Measurements from ENCODE around the gene VSTM2B.

The VSTM2B gene

DNA sequence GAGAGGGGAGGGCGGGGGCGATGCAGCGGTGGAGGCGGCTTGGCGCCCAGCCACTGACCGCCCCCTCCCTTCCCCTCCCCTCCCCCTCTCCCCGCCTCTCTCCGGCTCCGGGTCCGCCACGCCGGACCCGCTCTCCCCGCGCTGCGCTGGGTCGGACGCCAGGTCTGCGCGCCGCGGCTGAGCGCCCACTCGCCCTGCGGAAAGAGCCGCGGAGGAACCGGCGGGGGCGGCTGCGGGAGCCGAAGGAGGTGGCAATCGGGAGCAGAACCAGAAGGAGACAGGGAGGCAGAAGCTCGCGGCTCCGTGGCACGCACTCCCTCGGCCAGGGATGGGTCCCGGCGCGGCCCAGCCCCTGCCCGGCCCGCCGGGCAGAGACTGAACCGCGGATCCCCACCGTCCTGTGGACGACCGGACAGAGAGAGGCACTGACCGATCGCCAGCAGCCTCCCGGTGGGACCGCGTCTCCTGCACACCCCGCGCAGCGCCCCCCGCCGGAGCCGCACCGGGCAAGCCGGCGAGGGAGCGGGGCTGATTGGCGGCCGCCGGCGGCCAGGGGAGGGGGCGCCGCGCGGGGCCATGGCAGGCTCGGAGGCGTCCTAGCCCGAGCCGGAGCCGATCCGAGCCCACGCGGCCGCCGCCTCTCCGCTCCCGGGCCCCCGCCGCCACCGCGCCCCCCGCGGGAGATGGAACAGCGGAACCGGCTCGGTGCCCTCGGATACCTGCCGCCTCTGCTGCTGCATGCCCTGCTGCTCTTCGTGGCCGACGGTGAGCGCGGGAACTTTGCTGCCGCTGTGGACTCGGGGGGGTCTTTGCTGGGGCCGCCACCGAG lies at the start of gene VSTM2B:
TSS of gene VSTM2B (plus strand) at position 94 of the 829 bp plus-strand sequence. CDS start at position 684, 590 bp downstream.
- no peak within 1 kb of the TSS for H3K9ac ChIP-seq (ENCODE audit: low read depth, low read length)
- peaks cover 8% of the 10 kb centered on the region; the same call in 1 of the 2 replicates for H3K4me1 ChIP-seq (ENCODE audit: insufficient read depth, low read length)
- peaks cover 100% of the 10 kb centered on the region for H3K27me3 ChIP-seq (ENCODE audit: insufficient read depth, low read length)
- H3K27ac ChIP-seq (ENCODE audit: low read length): no peak within 1 kb of the TSS
- H3K9me3 ChIP-seq (ENCODE audit: insufficient read depth, low read depth, low read length): no peaks in the 10 kb centered on the region; the same call in 1 of the 2 replicates
- peak within 1 kb of the TSS; percentile 74 for H3K4me3 ChIP-seq (ENCODE audit: low read length)
- no peaks in the 10 kb centered on the region for H3K36me3 ChIP-seq (ENCODE audit: insufficient read depth, low read depth, low read length)

DNA sequence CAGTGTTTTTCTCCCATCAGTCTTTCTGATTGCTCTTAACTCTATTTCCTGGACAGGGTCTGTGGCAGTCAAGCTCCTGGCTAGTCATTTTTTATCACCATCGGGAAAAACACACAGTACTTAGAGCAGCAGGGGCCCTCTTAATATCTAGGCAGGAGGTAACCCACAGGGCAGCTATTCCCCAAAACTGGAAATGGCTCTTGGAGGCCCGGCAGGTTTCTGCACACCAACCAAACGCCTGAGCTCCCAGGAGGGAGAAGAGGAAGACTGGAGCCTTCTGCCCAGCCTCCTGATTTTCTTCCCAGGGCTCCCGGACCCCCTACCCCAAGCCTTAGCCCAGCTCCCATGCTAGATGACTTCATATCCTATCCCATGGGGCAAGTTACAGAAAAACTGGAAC lies 49.3 kb upstream of the VSTM2B start:
- Histone ChIP-seq H3K27me3 (ENCODE audit: insufficient read depth, low read length) (no peaks in the 10 kb centered on the region), H3K4me1 (ENCODE audit: insufficient read depth, low read length) (no peaks in the 10 kb centered on the region), H3K36me3 (ENCODE audit: insufficient read depth, low read depth, low read length) (no peaks in the 10 kb centered on the region), H3K9me3 (ENCODE audit: insufficient read depth, low read depth, low read length) (peaks cover 6% of the 10 kb centered on the region; the same call in 1 of the 2 replicates), H3K9ac (ENCODE audit: low read depth, low read length) (no peak overlapping the region), H3K4me3 (ENCODE audit: low read length) (no peak overlapping the region), H3K27ac (ENCODE audit: low read length) (no peak overlapping the region)

DNA sequence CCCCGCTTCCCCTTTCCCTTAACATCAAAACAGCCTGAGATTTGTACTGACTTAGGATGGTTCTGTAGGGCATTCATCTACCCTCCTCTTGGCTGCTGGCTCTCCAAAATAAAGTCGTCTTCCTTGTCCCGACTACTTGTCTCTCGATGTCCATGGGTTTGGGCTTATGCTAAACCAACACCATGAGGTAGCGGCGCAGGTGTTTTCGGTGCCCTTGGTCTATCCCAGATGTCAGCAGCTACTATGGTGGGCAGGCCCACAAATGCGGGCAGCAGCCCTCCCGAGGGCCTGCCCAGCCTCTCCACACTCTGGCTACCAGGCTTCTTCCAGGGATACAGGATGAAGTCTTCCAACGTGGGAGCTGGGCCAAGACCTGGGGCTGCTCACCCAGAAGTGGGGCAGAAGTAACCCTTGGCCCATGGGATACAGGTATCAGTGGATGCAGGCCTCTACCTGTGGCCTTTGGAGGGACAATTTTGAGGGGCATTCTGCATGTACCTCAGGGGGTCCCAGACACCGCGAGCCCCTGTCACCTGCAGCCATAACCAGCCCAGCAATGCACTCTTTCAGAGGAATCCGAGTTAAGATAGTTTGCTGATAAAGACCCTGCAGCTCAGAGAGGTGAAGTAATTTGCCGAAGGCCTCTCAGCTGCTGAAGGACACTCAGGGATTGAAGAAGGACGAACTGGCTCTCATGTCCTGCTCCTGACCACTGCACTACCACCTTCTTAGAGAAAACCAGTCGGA lies 47.8 kb upstream of the VSTM2B start:
- Histone ChIP-seq H3K9ac (ENCODE audit: low read depth, low read length) (no peak overlapping the region), H3K27ac (ENCODE audit: low read length) (no peak overlapping the region), H3K9me3 (ENCODE audit: insufficient read depth, low read depth, low read length) (peaks cover 6% of the 10 kb centered on the region; the same call in 1 of the 2 replicates), H3K36me3 (ENCODE audit: insufficient read depth, low read depth, low read length) (no peaks in the 10 kb centered on the region), H3K4me3 (ENCODE audit: low read length) (no peak overlapping the region), H3K27me3 (ENCODE audit: insufficient read depth, low read length) (no peaks in the 10 kb centered on the region), H3K4me1 (ENCODE audit: insufficient read depth, low read length) (no peaks in the 10 kb centered on the region)

DNA sequence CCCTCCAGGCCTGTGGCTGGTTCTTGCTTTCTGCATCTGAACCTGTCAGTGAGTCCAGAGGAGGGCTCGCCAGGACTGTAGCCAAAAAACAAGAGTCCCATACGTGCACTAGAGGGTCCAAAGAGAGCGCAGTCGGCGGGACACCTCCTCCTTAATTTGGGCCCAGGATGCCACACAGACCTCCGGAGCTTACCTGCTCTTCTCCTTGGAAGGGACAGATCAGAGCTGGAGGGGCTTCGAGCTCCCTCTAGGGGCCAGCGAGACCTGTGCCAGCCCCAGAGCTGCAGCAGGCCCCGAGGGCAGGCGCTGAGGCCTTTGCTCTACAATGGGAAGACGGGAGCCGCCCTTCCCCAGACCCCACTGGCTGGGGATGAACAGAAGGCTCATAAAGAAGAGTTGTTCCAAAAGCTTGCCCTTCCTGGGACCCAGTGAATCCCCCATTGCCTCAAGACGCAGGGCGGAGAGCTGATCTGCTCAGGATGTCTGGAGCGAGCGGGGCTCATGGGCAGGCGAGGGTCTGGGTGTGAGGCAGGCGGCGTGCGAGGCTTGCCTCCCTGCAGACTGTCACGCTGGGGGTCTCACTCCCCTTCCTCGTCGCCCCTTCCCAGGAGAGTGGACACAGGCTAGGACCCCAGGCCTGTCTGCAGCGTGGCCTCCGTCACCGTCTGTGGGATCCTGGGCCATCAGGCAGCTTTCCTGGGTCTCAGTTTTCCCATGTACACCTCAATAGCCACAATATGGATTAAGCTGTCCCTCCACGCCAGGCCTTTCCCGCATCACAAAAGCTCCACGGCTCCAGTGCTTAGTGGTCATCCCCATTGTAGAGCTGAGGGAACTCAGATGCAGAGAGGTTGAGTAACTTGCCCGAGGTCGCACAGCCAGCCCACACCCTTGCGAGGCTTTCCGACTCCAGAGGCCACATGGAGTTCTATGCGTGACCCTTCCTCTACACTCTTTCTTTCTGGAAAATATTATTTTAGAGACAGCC lies 46.9 kb upstream of the VSTM2B start:
- no peak overlapping the region for H3K27ac ChIP-seq (ENCODE audit: low read length)
- H3K4me3 ChIP-seq (ENCODE audit: low read length): no peak overlapping the region
- no peaks in the 10 kb centered on the region for H3K4me1 ChIP-seq (ENCODE audit: insufficient read depth, low read length)
- H3K36me3 ChIP-seq (ENCODE audit: insufficient read depth, low read depth, low read length): no peaks in the 10 kb centered on the region
- peaks cover 6% of the 10 kb centered on the region; the same call in 1 of the 2 replicates for H3K9me3 ChIP-seq (ENCODE audit: insufficient read depth, low read depth, low read length)
- no peak overlapping the region for H3K9ac ChIP-seq (ENCODE audit: low read depth, low read length)
- no peaks in the 10 kb centered on the region for H3K27me3 ChIP-seq (ENCODE audit: insufficient read depth, low read length)

DNA sequence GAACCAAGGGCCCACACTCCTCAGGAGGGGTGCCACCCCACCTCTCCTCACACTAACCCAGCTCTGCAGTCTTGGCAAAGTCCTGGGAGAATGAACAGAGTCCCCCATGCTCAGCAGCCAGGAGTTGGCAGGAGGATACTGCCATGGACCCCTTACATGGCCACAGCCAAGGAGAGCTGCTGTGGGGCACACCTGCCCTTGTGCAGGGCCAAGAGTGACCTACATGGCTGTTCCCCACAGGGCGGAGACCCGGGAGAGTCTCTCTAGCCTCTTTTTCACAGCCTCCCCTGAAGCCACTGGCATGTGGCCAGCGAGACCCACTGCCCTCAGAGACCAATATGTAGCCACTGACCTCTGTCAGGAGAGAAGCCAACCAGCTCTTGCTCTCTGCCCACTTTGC lies 45.9 kb upstream of the VSTM2B start:
- Histone ChIP-seq H3K27ac (ENCODE audit: low read length) (no peak overlapping the region), H3K9ac (ENCODE audit: low read depth, low read length) (no peak overlapping the region), H3K36me3 (ENCODE audit: insufficient read depth, low read depth, low read length) (no peaks in the 10 kb centered on the region), H3K27me3 (ENCODE audit: insufficient read depth, low read length) (no peaks in the 10 kb centered on the region), H3K4me1 (ENCODE audit: insufficient read depth, low read length) (no peaks in the 10 kb centered on the region), H3K4me3 (ENCODE audit: low read length) (no peak overlapping the region), H3K9me3 (ENCODE audit: insufficient read depth, low read depth, low read length) (peaks cover 6% of the 10 kb centered on the region; the same call in 1 of the 2 replicates)

DNA sequence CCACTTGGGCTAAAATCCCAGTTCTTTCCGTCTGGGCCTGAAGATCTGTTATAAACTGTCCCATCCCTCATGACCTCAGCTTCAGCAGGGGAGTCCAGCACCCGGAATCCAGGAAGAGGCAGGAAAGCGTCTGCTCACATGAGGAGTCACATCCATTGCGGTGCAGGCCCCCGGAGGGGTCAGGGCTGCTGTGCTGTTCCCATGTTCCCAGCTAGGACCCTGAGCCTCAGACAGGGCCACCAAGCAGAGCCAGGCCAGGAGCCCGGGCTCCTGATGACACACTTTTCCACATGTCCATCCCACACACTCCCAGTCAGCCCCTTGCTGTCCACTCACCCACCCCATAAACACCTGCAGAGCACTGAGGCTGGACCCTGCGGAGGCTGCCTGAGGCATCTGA lies 45.3 kb upstream of the VSTM2B start:
- no peak overlapping the region for H3K9ac ChIP-seq (ENCODE audit: low read depth, low read length)
- no peak overlapping the region for H3K4me3 ChIP-seq (ENCODE audit: low read length)
- no peak overlapping the region for H3K27ac ChIP-seq (ENCODE audit: low read length)
- no peaks in the 10 kb centered on the region for H3K4me1 ChIP-seq (ENCODE audit: insufficient read depth, low read length)
- H3K27me3 ChIP-seq (ENCODE audit: insufficient read depth, low read length): no peaks in the 10 kb centered on the region
- no peaks in the 10 kb centered on the region for H3K36me3 ChIP-seq (ENCODE audit: insufficient read depth, low read depth, low read length)
- peaks cover 6% of the 10 kb centered on the region; the same call in 1 of the 2 replicates for H3K9me3 ChIP-seq (ENCODE audit: insufficient read depth, low read depth, low read length)

DNA sequence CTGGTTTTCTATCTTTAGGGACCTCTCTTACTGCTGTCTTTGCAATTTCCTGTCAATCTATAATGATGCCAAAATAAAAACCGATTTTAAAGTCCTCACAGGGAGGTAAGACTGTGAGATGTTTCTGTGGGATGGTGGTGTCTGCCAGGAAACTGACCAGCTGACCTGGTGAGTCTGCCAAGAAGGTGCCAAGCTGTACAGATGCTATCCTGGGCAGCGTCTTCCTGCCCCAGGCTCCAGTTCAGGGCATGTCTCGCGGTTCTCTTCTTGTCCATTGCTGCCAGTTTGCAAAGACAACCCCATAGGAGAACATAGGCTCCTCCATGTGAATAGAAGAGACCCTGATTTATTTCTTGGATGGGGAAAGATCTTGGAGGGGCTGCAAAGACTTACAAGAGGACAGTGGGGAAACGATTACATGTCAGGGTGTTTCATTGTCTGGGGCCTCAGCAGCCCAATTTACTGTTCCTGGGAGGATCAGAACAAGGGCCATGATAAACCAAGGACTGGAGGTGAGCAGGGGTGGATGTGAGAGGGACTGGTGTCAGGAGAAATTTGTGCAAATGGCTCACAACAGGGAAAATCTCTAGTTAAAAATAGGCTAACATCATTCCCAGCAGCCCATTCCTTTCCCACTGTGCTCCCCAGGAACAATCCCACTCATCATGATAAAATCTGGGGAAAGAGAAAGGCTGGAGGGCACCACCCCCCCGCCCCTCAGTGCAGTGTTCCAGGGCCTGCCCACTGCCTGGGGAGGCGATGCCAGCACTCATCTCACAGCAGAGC lies 42.7 kb upstream of the VSTM2B start:
- peaks cover 6% of the 10 kb centered on the region; the same call in 1 of the 2 replicates for H3K9me3 ChIP-seq (ENCODE audit: insufficient read depth, low read depth, low read length)
- H3K27me3 ChIP-seq (ENCODE audit: insufficient read depth, low read length): no peaks in the 10 kb centered on the region
- H3K9ac ChIP-seq (ENCODE audit: low read depth, low read length): no peak overlapping the region
- H3K4me1 ChIP-seq (ENCODE audit: insufficient read depth, low read length): no peaks in the 10 kb centered on the region
- H3K36me3 ChIP-seq (ENCODE audit: insufficient read depth, low read depth, low read length): no peaks in the 10 kb centered on the region
- H3K4me3 ChIP-seq (ENCODE audit: low read length): no peak overlapping the region
- no peak overlapping the region for H3K27ac ChIP-seq (ENCODE audit: low read length)

DNA sequence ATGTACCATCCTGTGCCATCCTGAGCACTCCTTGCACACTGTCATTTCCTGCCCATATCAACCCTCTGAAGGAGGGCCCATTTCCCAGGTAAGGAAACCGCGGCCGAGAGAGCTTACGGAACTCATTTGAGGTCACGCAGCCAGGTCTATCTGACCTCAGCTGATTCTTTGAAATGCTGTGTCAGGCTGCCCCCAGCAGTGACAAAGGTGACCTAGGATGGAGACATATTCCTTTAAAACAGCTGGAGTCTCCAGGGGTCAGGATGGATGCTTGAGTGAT lies 42.2 kb upstream of the VSTM2B start:
- H3K4me1 ChIP-seq (ENCODE audit: insufficient read depth, low read length): no peaks in the 10 kb centered on the region
- no peaks in the 10 kb centered on the region for H3K36me3 ChIP-seq (ENCODE audit: insufficient read depth, low read depth, low read length)
- no peak overlapping the region for H3K27ac ChIP-seq (ENCODE audit: low read length)
- H3K27me3 ChIP-seq (ENCODE audit: insufficient read depth, low read length): no peaks in the 10 kb centered on the region
- no peak overlapping the region for H3K9ac ChIP-seq (ENCODE audit: low read depth, low read length)
- peaks cover 6% of the 10 kb centered on the region; the same call in 1 of the 2 replicates for H3K9me3 ChIP-seq (ENCODE audit: insufficient read depth, low read depth, low read length)
- H3K4me3 ChIP-seq (ENCODE audit: low read length): no peak overlapping the region

DNA sequence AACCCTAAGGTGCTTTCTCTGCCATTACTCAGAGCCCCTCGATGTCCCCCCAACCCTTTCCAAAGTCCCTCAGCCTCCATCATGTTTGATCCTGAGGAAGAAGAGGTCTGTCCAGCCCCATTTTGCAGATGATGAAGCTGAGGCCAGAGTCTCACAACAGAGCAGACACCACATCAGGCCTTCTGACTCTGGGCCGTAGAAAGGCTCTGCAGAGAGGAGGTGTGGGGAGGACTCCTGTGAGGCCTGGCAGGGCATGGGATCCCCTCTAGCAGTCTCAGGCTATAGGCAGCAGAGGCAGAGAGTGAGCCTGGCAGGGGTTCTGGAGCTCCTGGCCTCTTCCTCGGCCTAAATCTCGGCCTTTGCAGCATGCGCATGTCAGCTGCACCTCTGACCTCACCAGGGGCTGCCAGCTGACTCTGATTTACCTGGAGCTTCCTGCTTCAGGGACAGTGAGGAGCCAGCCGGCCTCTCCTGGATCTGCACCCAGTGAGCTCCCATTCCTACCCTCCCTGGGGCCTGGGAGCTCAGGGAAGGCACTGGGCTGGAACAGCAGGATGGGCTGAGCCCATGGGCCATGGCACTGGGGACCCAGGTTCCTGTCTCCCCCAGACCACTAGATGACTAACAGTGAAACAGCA lies 41.7 kb upstream of the VSTM2B start:
- Histone ChIP-seq H3K4me3 (ENCODE audit: low read length) (no peak overlapping the region), H3K27me3 (ENCODE audit: insufficient read depth, low read length) (no peaks in the 10 kb centered on the region), H3K27ac (ENCODE audit: low read length) (no peak overlapping the region), H3K36me3 (ENCODE audit: insufficient read depth, low read depth, low read length) (no peaks in the 10 kb centered on the region), H3K4me1 (ENCODE audit: insufficient read depth, low read length) (no peaks in the 10 kb centered on the region), H3K9ac (ENCODE audit: low read depth, low read length) (no peak overlapping the region), H3K9me3 (ENCODE audit: insufficient read depth, low read depth, low read length) (peaks cover 6% of the 10 kb centered on the region; the same call in 1 of the 2 replicates)

DNA sequence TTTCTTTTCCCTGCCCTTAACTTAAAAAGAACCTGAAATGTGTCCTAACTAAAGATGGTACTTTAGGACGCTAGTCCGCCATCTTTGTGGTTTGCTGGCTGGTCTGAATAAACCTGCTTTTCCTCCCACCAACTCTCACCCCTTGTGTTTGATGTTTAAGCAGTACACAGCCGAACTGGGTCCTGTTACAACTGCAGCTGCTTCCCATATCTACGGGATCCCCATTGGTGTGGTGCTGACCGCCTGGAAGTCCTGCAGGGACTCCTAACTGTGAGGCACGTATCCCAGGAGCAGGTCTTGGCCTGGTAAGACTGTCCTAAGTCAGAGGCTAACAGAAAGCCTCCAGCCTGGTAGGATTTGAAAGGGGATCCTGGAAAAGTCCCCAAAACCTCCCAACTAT lies 40.9 kb upstream of the VSTM2B start:
- Histone ChIP-seq H3K36me3 (ENCODE audit: insufficient read depth, low read depth, low read length) (no peaks in the 10 kb centered on the region), H3K4me1 (ENCODE audit: insufficient read depth, low read length) (no peaks in the 10 kb centered on the region), H3K27ac (ENCODE audit: low read length) (no peak overlapping the region), H3K27me3 (ENCODE audit: insufficient read depth, low read length) (no peaks in the 10 kb centered on the region), H3K9ac (ENCODE audit: low read depth, low read length) (no peak overlapping the region), H3K9me3 (ENCODE audit: insufficient read depth, low read depth, low read length) (peaks cover 6% of the 10 kb centered on the region; the same call in 1 of the 2 replicates), H3K4me3 (ENCODE audit: low read length) (no peak overlapping the region)
